ENCODE measurements around the gene TMEM219. TPM values are rescaled to one million over a fixed set of nuclear protein-coding genes. Genes with fewer than 3 reads are reported as not detected.
A peak's percentile ranks its signal among the peaks of the same experiment; 100 is the strongest.
"Not testable (repeated sequence)": the region's sequence is repeated elsewhere in the genome, so short reads cannot be mapped to it uniquely, and the experiment has no call there.

TMEM219 gene
- total RNA-seq, 1 experiment from 2014 or later = 79.7 TPM

- no peak for DNase-seq (ENCODE audit: low read depth)
These were observed 10.9 kb upstream of the TMEM219 start for GRCh38 chr16:29950806-29951461.

GRCh38 chr16:29951625-29952365 is 10.1 kb upstream of the TMEM219 start:
- no peak for DNase-seq (ENCODE audit: low read depth)

GRCh38 chr16:29958756-29959155 is 3.1 kb upstream of the TMEM219 start:
- no peak for DNase-seq (ENCODE audit: low read depth)

GRCh38 chr16:29959293-29959692 is 2.6 kb upstream of the TMEM219 start:
- no peak for DNase-seq (ENCODE audit: low read depth)

- DNase-seq (ENCODE audit: low read depth) = not testable (repeated sequence)
These were observed 2.1 kb upstream of the TMEM219 start for GRCh38 chr16:29959821-29960220.

DNA sequence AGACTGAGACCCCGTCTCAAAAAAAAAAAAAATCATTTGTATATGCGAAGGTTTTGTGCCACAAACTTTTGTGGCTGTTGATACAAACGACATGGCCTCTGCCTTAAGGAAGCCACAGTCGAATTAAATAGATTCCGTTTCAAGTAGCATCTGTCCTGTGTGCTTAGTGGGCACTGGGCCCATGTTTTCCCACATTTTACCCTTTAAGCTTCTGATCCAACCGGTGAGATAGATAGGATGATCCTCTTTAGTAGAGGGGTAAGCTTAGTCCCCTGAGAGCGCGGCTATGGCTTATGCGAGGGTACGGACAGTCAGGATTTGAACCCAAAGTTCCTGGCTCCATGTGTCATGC is 776 bp upstream of the TMEM219 start:
- DNase-seq (ENCODE audit: low read depth) = no peak

DNA sequence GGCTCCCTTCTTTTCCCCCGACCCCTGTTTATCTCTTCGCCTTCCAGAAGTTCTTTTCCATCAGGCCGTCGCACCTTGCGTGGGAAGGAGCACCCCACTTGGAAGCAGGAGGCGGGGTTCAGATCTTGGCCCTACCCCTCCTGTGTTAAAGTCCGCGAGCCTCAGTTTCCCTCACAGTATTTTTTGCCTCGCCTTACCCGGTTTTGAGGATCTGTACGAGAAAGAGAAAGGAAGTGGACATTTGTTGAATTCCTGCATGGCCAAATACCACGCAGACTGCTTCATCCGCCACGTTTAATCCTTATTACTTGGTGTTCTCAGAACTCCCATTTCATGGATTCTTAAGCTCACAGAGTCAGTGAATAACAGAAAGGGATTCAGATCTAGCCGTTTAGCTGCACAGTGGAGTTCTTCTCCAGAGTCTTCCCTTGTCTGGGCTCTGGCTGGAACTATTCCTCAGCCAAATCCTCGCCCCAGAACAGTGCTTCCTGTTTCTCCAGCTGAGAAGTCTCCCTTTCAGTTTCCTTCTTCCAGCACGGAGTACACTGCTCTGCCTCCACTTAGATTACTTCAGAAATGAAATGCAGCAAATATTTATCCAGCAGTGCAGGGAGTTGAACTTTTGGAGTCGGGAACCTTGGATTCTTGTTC is 590 bp downstream of the TMEM219 start:
- DNase-seq (ENCODE audit: low read depth) = no peak

DNA sequence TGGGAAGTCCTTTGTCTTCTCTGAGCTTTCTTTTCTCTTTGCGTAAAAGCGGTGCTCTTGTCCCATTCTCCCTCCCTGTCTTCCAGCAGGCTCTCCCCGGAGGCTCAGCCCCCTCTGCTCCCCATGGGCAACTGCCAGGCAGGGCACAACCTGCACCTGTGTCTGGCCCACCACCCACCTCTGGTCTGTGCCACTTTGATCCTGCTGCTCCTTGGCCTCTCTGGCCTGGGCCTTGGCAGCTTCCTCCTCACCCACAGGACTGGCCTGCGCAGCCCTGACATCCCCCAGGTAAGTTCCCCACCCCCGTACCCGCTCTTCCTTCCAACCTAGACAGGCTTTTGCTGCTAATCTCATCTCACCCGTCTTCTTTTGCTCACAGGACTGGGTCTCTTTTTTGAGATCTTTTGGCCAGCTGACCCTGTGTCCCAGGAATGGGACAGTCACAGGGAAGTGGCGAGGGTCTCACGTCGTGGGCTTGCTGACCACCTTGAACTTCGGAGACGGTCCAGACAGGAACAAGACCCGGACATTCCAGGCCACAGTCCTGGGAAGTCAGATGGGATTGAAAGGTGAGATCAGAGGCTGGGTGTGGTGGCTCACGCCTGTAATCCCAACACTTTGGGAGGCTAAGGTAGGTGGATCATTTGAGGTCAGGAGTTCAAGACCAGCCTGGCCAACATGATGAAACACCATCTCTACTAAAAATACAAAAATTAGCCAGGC is 1.3 kb downstream of the TMEM219 start:
- DNase-seq (ENCODE audit: low read depth) = no peak

GRCh38 chr16:29968205-29968604 is 6.3 kb downstream of the TMEM219 start:
- DNase-seq (ENCODE audit: low read depth) = no peak

GRCh38 chr16:29971304-29971703 is 9.4 kb downstream of the TMEM219 start:
- DNase-seq (ENCODE audit: low read depth) = no peak

- DNase-seq (ENCODE audit: low read depth) = no peak
These were observed 10.6 kb downstream of the TMEM219 start for GRCh38 chr16:29972500-29972899.

- DNase-seq (ENCODE audit: low read depth) = no peak
These were observed 11.1 kb downstream of the TMEM219 start for GRCh38 chr16:29972992-29973383.

- DNase-seq (ENCODE audit: low read depth) = peak; percentile 99
These were observed 11.7 kb downstream of the TMEM219 start, which contains the start of gene TAOK2 for GRCh38 chr16:29973384-29974246. TSS of gene TAOK2 (plus strand) at chr16:29973868. CDS start at chr16:29977773, 3,905 bp downstream.

DNA sequence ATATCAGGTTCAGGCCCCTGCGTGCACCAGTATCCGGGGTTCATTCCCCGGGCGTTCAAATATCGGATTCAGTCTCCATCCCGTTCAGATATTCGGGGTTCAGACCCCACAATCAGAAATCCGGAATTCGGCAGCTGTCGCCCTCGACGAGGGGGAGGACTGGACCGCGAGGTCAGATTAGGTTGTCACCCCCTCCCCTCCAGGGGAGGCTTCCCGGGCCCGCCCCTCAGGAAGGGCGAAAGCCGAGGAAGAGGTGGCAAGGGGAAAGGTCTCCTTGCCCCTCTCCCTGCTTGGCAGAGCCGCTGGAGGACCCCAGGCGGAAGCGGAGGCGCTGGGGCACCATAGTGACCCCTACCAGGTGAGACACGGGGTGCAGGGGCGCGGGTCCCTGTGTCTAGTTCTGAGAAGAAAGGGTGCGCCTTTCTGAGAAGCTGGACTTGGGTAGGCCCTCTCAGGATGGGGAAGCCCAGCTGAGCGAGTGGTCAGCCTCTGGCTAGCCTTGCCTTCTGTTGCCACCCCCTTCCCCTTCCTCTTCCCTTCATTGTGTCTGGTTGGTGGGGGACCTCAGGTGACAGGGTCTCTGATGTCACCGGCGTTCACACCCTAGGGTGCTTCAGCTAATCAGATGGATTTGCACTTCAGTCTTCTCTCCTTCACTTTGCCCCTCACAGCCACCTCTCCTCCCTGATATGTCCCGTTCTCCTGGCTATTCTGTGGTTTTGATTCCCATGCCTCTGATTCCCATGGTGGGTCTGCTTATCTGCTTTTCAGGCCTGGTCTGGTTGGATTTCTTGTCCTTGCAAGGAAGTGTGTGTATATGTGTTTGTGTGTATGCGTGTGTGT is 12.6 kb downstream of the TMEM219 start:
- DNase-seq (ENCODE audit: low read depth) = no peak

- no peak for DNase-seq (ENCODE audit: low read depth)
These were observed 13.3 kb downstream of the TMEM219 start for GRCh38 chr16:29975134-29975538.

DNA sequence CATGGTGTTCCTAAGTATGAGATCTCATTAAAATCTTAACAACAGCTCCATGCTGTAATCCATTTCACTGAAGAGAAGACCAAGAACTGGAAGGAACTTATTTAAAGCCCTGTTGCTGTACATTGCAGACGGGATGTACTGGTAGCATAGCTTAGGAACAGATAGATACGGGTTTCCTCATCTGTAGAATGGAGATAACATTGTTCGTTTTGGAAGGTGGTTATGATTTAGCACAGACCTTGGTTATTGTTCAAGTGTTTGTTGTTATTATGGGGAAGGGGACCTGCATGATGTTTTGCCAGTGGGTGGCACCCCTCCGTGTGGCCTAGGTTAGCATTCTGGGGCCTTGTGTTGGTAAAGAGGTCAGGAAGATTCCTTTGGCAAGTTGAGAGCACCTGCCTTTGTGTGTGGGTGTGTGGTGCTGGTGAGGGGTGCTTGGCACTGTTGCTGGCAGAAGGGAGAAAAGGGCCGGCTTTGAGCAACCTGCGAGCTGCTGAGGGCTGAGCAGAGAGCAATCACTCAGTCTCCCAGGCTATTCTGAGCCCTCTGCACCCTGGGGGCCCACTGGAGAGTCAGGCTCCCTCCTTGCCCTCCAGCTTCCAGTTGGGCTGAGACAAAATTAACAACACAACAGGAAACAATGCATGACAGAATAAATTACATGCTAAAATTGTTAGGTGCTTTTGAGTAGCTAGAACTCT is 14.1 kb downstream of the TMEM219 start:
- no peak for DNase-seq (ENCODE audit: low read depth)

DNA sequence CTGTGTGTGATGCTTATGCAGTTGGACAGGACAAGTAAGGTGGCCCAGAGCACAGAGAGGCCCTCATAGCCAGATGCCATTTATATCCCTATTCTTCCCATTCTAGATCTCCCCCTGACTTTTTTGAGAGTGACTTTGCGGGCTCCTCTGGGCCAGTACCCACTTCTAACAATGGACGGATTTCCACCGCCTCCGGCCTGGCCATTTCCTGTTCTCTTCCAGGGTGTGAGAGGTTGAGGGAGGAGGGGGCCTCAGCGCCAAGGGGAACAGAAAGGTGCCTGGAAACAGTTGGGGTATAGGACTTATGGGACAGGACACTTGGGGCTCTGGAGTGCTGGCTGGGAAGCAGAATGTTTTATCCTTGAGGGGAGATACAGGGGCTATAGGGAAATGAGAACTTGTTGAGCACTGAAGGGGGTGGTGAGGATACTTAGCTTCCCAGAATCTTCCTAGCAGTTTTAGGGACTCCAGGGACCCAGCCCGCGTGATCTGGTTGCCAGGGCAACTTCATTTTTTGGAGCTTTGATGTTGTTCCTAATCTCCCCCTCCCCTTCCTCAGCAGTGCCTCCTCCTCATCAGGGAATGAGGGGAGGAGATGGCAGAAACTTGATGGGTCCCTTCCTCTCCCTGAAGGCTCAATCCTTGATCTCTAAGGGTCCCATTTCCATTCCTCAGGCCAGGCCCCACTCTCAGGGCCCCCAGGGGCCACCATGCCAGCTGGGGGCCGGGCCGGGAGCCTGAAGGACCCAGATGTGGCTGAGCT is 15.4 kb downstream of the TMEM219 start:
- DNase-seq (ENCODE audit: low read depth) = no peak

DNA sequence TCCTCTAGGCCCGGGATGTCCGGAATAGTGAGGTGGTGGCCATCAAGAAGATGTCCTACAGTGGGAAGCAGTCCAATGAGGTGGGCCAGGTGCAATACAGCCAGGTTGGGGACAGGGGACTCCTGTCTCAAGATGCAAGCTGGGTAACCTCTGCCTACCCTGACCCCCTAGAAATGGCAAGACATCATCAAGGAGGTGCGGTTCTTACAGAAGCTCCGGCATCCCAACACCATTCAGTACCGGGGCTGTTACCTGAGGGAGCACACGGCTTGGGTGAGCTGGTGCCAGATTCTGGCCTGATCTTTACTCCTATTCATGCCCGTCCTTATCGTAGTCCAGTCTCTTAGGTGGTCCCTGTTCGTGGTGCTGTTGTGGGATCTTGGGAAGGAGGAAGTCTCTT is 16.2 kb downstream of the TMEM219 start:
- no peak for DNase-seq (ENCODE audit: low read depth)

Measured in LHCN-M2 (cell line).